ENCODE results near the gene DELE1. TPM values are rescaled to one million over a fixed set of nuclear protein-coding genes. Genes with fewer than 3 reads are reported as not detected.

The DELE1 gene
- polyA plus RNA-seq, 1 donor from 2014 or later = 49.6 TPM

GRCh38 chr5:141881886-141882285 lies 41.8 kb upstream of the DELE1 start:
- Histone ChIP-seq H3K36me3 (ENCODE audit: insufficient read depth, low read length) (no peaks in the 10 kb centered on the region), H3K9me2 (ENCODE audit: insufficient read depth, low read length) (no peaks in the 10 kb centered on the region), H3K4me2 (ENCODE audit: low read length) (peak overlapping the region; percentile 90), H3K79me2 (replicated peaks; ENCODE audit: insufficient read depth, low read length) (peaks cover 18% of the 10 kb centered on the region), H4K20me1 (ENCODE audit: insufficient read depth) (no peaks in the 10 kb centered on the region), H2AFZ (ENCODE audit: low read depth, low read length) (no peak overlapping the region), H3F3A (ENCODE audit: insufficient read depth, low read length, poor library complexity, severe bottlenecking) (no peaks in the 10 kb centered on the region), H3K27me3 (ENCODE audit: insufficient read depth, low read depth, low read length) (no peaks in the 10 kb centered on the region), H3K9ac (ENCODE audit: low read length) (peak overlapping the region; percentile 98), H3K9me3 (ENCODE audit: low read length) (no peaks in the 10 kb centered on the region), H3K27ac (ENCODE audit: low read length) (peak overlapping the region; percentile 99), H3K4me3 (ENCODE audit: low read length) (peak overlapping the region; percentile 59)
- TF ChIP-seq RAD21 (conservative IDR thresholded peaks at IDR 0.05) (no peak), TAF1 (IDR thresholded peaks at IDR 0.05; ENCODE audit: low read depth) (no peak), EZH2 (IDR thresholded peaks at IDR 0.05; ENCODE audit: borderline replicate concordance, insufficient read depth, low read length, poor library complexity, severe bottlenecking) (no peak), SMC3 (conservative IDR thresholded peaks at IDR 0.05; ENCODE audit: poor library complexity) (no peak), MXI1 (conservative IDR thresholded peaks at IDR 0.05; ENCODE audit: poor library complexity, severe bottlenecking) (no peak), POLR2AphosphoS5 (IDR thresholded peaks at IDR 0.05) (no peak), REST (IDR thresholded peaks at IDR 0.05; ENCODE audit: borderline replicate concordance) (no peak), CTCF (IDR thresholded peaks at IDR 0.05; ENCODE audit: poor library complexity, severe bottlenecking) (no peak), EP300 (conservative IDR thresholded peaks at IDR 0.05; ENCODE audit: poor library complexity, severe bottlenecking) (no peak)

GRCh38 chr5:141882594-141883183 lies 41.0 kb upstream of the DELE1 start:
- Histone ChIP-seq H3K27me3 (ENCODE audit: insufficient read depth, low read depth, low read length) (no peaks in the 10 kb centered on the region), H3K27ac (ENCODE audit: low read length) (peak overlapping the region; percentile 99), H3K4me2 (ENCODE audit: low read length) (peak overlapping the region; percentile 90), H3K9me3 (ENCODE audit: low read length) (no peaks in the 10 kb centered on the region), H3K36me3 (ENCODE audit: insufficient read depth, low read length) (no peaks in the 10 kb centered on the region), H3K4me3 (ENCODE audit: low read length) (peak overlapping the region; percentile 59), H3K9me2 (ENCODE audit: insufficient read depth, low read length) (no peaks in the 10 kb centered on the region), H2AFZ (ENCODE audit: low read depth, low read length) (peak overlapping the region; percentile 48), H4K20me1 (ENCODE audit: insufficient read depth) (no peaks in the 10 kb centered on the region), H3K79me2 (replicated peaks; ENCODE audit: insufficient read depth, low read length) (peaks cover 10% of the 10 kb centered on the region), H3F3A (ENCODE audit: insufficient read depth, low read length, poor library complexity, severe bottlenecking) (no peaks in the 10 kb centered on the region), H3K9ac (ENCODE audit: low read length) (peak overlapping the region; percentile 98)
- TF ChIP-seq TAF1 (IDR thresholded peaks at IDR 0.05; ENCODE audit: low read depth) = no peak
- TF ChIP-seq MXI1 (conservative IDR thresholded peaks at IDR 0.05; ENCODE audit: poor library complexity, severe bottlenecking) = peak; percentile 14
- TF ChIP-seq CTCF (IDR thresholded peaks at IDR 0.05; ENCODE audit: poor library complexity, severe bottlenecking) = peak; percentile 11
- TF ChIP-seq RAD21 (conservative IDR thresholded peaks at IDR 0.05) = peak; percentile 45
- TF ChIP-seq EP300 (conservative IDR thresholded peaks at IDR 0.05; ENCODE audit: poor library complexity, severe bottlenecking) = peak; percentile 63
- TF ChIP-seq POLR2AphosphoS5 (IDR thresholded peaks at IDR 0.05) = peak; percentile 57
- peak; percentile 38 for TF ChIP-seq SMC3 (conservative IDR thresholded peaks at IDR 0.05; ENCODE audit: poor library complexity)
- peak; percentile 65 for TF ChIP-seq REST (IDR thresholded peaks at IDR 0.05; ENCODE audit: borderline replicate concordance)
- no peak for TF ChIP-seq EZH2 (IDR thresholded peaks at IDR 0.05; ENCODE audit: borderline replicate concordance, insufficient read depth, low read length, poor library complexity, severe bottlenecking)

Data from neural cell (in vitro differentiated cells).